ENCODE data around the gene PTPRM.

GRCh38 chr18:7741640-7742039, 174.5 kb downstream of the PTPRM start:
- TF ChIP-seq CTCF (IDR thresholded peaks at IDR 0.05; ENCODE audit: low read depth, low read length, poor library complexity, severe bottlenecking) (no peak), EZH2phosphoT487 (IDR thresholded peaks at IDR 0.05; ENCODE audit: borderline replicate concordance, low read length) (no peak)
